GM04504 (cell line): ENCODE data around the gene BIK.

Experiments used
- DNase-seq: peaks from one replicate; pipeline ENCODE4 v3.0.0-alpha.2; 2012; ENCODE audit warnings: low read depth

Gene BIK

GRCh38 chr22:43162412-43163150 lies 52.0 kb downstream of the BIK start:
- no peak for DNase-seq

GRCh38 chr22:43163241-43163795 lies 52.8 kb downstream of the BIK start:
- no peak for DNase-seq

- no peak for DNase-seq
These were observed 54.1 kb downstream of the BIK start for GRCh38 chr22:43164636-43165035.

GRCh38 chr22:43166132-43166930 lies 55.8 kb downstream of the BIK start:
- DNase-seq, result no peak

- DNase-seq, result no peak
These were observed 56.5 kb downstream of the BIK start for GRCh38 chr22:43167001-43167589.

- DNase-seq, result no peak
These were observed 58.1 kb downstream of the BIK start for GRCh38 chr22:43168471-43169309.

- no peak for DNase-seq
These were observed 59.0 kb downstream of the BIK start for GRCh38 chr22:43169310-43170130.

- DNase-seq, result no peak
These were observed 59.6 kb downstream of the BIK start for GRCh38 chr22:43170131-43170480.

- DNase-seq, result no peak
These were observed 60.5 kb downstream of the BIK start for GRCh38 chr22:43171019-43171491.

GRCh38 chr22:43171607-43172006 lies 61.1 kb downstream of the BIK start:
- DNase-seq, result no peak

GRCh38 chr22:43172191-43172590 lies 61.6 kb downstream of the BIK start:
- DNase-seq, result no peak

- no peak for DNase-seq
These were observed 63.0 kb downstream of the BIK start for GRCh38 chr22:43173566-43173965.

GRCh38 chr22:43173976-43174720 lies 63.6 kb downstream of the BIK start:
- no peak for DNase-seq

- no peak for DNase-seq
These were observed 64.5 kb downstream of the BIK start for GRCh38 chr22:43174941-43175531.

- no peak for DNase-seq
These were observed 65.5 kb downstream of the BIK start for GRCh38 chr22:43176090-43176489.

- no peak for DNase-seq
These were observed 66.9 kb downstream of the BIK start for GRCh38 chr22:43177479-43177878.
